G401 (cell line): Measurements from ENCODE around the gene FBXO31. TPM values are rescaled to one million over a fixed set of nuclear protein-coding genes. Genes with fewer than 3 reads are reported as not detected.
"Not testable (repeated sequence)": the region's sequence is repeated elsewhere in the genome, so short reads cannot be mapped to it uniquely, and the experiment has no call there.

Experiments used
- DNase-seq: peaks from one replicate; pipeline ENCODE4 v3.0.0-alpha.2; 2015; ENCODE audit warnings: low spot score
- in situ Hi-C: cut with HindIII; loops from 2 replicates; pipeline ENCODE4 v1.10.0; 2016; ENCODE audit warnings: low sequenced_read_pairs, mixed read lengths
- total RNA-seq: library from RNA; depleted of rRNA; stranded (reverse); fragments of >200 nt; shearing (Covaris generic); gene quantifications from 2 replicates; pipeline ENCODE4 v1.2.3, GENCODE V29; 2014

The FBXO31 gene
- total RNA-seq, 1 experiment from 2014 or later = 11.9 TPM

DNA sequence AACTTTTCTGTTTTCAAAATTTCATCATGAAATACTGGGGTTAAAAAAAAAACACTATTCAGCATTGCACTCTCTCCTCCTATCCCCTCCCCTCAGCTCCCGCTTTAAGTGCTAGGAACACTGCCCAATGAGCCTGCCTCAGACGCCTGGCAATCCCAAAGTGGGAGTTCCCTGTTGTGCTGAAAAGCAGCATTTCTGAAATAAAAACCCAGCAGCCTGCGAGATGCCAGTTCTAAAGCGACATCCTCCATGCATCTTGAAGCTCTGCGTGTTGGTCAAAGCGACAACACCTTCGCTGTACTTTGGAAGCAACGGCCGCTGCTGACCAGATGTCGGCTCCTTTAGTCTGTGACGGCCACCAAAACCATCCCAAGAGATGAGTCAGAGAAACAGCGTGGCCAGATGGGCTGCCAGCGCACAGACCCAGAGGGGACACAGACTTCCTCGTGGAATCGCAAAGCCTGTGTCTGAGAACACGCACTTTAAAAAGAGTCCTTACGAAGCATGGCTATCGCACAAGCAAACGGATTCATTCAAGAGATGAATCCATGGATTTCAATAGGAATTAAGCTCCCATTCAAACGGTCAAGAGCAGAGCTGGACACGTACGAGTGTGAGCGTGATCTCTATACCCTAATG lies 32.8 kb downstream of the FBXO31 start:
- in situ Hi-C loops = no loop called here
- peak; percentile 83 for DNase-seq

DNA sequence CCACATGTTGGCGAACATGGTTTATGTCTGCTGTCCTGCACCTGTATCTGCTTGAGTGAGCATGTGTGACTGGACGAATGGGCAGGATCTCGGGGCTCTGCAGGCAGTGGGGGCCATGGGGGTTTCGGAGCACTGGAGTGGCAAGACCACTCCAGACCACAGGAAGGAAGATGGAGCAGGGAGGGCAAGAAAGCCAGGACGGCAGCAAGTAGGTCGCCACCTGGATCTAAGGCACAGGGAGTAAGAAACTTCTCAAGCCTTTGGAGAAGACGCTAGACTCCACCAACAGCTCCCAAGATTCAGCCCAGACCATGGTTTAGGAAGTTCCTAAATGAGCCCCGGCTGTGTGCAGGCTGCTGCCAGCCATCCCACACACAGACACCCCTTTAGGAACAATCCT lies 33.5 kb downstream of the FBXO31 start:
- DNase-seq = peak; percentile 36
- in situ Hi-C loops = no loop called here

DNA sequence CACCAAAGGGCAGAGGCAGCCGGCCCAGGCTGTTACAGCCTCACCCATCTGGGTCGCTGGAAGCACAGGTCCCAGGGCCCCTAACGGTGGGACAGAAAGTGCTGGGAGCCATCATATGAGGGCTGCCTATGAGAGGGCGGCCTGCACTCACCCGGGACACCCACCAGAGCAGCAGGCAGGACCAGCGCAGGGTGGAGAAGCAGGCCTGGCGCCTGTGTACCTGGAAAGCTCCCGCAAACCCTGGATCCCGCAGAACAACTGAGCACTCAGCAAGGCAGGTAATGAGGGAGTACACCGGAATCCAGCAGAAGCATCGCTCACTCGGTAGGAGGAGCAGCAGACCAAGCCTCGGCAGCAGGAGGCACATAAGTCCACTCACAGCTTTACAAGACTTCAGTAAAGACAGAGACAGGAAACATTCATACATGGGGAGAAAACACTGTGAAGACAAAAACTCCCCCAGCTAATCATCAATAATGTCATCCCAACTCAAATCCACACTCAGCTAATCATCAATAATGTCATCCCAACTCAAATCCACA lies 34.9 kb downstream of the FBXO31 start:
- DNase-seq = peak; percentile 59
- in situ Hi-C loops = no loop called here

DNA sequence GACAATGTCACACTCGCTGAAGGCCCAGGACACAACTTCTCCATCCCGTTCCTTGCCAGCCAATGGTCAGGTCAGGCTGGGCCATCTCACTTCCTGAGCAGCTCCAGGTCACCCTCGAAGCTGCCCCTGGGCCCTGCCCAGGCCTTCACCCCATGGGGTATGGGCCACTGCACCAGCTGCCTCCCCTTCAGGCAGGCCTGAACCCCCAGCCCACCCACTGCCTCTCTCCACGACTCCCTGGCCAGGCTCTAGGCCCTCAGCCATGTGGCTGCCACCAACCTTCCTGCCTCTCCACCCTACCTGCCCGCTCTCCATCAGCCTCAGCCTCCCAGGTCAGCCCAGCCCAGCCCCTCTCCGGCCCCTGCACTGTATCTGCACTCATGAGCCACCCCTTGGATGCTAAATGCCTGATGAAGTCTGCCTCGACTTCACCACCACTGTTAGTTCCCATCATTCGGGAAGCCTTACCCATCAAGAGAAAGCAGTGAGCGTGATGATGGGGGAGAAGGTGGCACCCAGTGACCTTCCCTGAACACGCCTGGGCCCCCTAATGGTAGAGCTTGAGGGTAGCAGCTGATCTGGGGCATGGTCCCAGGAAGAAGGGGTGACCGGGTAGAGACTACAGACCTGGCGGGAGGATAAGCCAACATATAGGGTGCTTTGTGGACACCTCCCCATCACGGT lies 35.5 kb downstream of the FBXO31 start:
- DNase-seq = no peak

DNA sequence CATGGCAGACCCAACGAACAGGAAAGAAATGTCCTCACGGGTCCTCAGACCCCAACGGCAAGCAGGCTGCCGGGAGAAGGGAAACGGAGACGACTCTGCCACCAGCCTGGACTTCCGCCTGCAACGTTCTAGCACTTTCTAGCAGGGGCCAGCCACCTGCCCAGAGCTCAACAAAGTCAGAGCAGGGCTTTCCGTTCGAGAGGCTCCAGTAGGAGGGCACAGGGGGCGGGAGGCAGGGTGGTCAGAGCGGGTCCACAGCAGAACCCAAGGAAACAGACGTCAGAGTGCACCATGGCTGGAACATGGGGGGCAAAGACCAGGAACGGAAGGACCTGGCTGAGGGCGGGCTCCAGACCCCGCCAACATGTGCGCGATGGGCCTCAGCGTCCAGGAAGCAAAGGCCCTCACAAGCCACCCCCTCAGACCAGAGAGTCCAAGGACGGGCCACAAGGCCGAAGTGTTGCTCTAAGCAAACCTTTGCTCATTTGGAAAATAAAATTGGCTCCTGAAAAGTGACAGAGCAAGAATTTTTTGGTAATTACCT lies 37.0 kb downstream of the FBXO31 start:
- in situ Hi-C loops = no loop called here

More for the DNA sequence above, 35.5 kb downstream of the FBXO31 start:
- in situ Hi-C loops = no loop called here

DNA sequence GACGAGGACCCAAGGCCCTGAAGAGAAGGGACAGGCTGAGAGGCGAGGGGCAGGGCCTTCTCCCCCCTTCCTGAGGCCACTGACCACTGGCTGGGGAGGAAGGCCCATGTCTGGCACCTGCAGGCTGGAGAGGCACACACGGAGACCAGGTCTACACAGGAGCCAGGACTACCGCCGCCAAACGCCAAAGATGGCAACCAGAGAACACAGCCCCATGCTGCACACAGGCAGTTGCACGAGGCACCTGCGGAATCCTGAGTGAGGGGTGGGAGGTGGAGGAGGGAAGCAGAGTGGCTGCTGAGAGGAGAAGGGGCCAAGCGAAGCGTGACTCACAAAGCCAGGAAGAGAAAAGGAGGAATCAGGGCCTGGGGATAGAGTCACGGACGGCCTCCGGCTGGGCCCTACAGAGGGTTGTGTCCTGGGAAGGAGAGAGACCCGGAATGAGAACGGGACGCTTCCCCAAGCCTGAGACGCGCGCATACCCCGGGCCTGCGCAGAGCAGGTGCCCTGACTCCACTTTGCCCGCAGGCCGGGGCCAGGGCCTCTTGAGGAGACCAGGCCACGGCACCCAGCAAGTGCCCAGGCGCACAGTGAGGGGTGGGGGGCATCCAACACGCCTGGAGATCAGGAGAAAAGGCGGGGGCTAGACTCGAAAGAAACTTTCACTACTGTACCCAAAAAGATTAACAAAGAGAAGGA lies 37.7 kb downstream of the FBXO31 start:
- in situ Hi-C loops = no loop called here
- DNase-seq = peak; percentile 57

More for the DNA sequence above, 37.0 kb downstream of the FBXO31 start:
- DNase-seq = no peak

DNA sequence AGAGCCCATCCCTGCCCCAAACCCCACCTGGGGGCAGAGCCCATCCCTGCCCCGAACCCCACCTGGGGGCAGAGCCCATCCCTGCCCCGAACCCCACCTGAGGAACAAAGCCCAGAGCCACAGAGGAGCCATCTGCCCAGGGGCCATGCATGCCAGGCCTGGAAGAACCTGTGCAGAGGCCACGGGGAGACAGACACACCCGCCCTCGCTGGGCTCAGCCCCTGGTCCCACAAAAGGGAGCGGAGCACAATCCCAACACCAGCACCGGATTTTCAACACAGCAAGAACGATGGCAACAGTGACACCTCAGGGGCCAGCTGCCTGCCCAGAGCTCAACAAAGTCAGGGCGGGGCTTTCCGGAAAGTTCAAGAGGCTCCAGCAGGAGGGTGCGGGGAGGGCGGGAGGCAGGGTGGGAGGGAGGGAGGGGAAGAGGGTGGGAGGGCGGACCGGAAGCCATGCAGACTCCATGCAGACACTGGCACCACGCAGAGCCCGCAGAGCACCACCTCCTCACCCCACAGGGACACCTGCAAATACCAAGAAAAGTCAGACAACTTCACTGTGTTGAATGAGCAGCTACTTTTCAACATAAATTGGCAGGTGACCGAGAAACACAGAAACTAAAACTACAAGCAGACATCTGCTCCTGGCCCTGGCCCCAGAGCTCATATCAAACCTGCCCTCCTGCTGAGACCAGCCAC lies 38.5 kb downstream of the FBXO31 start:
- peak; percentile 72 for DNase-seq
- in situ Hi-C loops = no loop called here

DNA sequence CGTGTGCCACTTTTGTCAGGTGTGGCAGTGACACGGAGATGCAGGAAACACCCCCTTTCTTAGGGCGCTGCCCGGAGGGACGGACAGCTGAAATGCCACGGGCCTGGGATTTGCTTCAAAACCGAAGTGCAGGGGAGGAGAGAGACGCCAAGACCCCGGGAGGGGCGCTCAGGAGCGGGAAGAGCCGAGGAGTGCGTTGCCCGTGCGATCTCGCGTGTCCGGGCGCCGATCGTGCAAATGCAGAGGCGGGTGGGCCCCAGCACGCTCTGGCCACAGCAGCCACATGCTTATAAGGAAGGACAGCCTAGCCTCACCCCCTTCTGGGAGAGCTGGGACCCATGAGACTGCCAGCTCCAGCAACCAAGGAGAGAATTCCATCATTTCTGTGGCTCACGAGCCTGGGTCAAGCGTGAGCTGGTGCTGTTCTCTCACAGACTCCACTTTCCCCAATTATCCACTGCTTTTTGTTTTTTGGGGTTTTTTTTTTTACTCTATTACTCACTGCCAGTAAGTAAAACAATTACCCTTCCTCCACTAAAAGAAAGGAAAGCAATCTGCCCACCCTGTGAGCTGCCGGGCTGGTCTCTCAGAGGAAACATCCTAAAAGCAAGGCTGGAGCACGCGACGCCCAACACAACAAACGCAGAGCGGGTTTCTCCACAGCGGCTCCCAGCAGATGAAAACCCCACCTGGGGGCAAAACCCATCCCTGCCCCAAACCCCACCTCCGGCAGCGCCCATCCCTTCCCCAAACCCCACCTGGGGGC lies 39.2 kb downstream of the FBXO31 start:
- in situ Hi-C loops = no loop called here
- peak; percentile 45 for DNase-seq

DNA sequence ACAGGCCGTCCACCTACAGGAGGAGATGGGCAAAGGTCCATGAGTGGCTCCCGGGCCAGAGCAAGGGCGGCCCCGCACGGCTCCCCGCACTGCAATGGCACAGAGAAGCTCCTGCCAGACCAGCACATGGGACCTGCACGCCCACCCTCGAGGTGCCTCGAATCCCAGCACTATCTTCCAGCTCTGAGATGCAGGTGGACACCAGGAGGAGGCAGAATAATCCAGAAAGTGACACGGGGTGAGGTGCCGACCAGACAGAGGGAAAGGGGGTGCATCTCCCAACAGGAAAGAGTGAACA lies 39.9 kb downstream of the FBXO31 start:
- in situ Hi-C loops = no loop called here
- DNase-seq = peak; percentile 41

DNA sequence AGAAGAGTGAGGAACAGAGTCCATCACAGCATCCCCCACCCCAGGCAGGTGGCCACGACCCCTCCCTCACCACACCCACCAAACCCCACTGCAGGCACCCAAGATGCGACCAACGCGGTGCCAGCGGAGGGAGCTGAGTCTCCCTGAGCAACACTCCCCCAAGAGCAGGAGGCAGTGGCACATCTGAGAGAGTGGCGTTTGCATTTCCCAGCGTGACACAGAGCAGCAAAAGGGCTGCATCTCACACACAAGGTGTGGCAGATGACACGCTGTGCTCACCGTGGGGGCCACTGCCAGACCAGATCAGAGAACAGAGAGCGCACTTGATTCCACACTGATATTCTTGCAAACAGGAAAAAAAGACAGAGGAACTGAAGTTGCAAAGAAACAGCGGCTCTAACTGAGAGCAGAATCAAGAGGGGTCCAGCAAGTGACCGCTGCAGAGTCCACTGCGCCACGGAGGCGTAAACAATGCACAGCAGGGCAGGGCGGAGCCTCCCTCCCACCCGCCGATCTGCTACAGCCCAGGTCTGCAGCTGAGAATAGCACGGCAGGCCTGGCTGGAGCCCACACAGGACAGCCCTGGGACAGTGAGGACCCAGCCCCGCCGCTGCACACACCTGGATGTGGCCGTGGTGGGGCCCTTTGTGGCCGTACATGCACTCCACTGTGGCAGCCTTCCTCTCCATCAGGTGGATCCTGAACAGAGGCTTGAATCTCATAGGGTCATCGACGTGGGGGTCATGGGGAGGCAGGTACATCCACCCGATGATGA lies 40.4 kb downstream of the FBXO31 start:
- in situ Hi-C loops = no loop called here

DNA sequence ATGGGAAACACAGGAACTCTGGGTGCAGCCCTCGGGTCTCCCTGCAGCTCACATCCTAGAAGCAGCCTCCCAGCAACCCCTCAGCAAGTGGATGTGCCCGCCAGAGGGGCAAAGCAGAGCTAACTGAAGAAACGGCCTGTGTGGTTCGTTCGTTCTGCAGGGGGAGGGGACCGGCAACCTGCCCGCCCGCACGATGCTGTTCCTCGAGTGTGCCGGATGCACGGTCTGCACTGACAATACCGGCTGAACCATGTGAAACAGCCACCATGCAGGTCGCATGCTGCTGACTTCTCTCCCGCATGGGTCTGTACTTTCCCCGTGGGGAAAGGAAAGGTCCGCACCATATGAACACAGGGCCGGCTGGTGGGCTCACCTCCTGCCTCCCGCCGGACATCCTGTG lies 41.1 kb downstream of the FBXO31 start:
- DNase-seq = peak; percentile 60
- in situ Hi-C loops = no loop called here

More for the DNA sequence above, 40.4 kb downstream of the FBXO31 start:
- DNase-seq = peak; percentile 79

DNA sequence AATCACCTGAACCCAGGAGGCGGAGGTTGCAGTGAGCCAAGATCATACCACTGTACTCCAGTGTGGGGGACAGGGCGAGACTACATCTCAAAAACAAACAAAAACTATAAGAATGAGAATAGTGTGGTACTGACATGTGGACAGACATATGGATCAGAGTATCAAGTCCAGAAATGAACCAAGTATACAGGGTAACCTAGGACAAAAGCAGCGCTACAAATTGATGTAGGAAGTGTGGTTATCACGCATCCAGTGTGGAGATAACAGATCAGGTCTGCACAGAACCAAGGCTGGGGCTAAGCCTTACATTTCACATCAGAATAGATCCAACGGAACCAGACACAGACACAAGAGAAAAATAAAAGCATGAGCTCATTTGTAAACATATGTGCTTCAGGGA lies 43.4 kb downstream of the FBXO31 start:
- peak; percentile 64 for DNase-seq
- in situ Hi-C loops = no loop called here

DNA sequence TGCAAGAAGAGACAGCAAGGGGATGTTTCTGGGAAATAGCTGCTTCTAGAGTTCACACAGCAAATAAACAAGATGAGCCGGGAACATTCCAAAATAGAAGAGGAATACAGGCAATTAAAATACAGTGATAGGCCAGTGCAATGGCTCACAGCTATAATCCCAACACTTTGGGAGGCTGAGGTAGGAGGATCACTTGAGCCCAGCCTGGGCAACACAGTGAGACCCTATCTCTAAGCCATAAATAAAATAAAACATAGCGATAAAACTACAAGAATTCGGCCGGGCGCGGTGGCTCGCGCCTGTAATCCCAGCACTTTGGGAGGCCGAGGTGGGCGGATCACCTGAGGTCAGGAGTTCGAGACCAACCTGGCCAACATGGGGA lies 43.9 kb downstream of the FBXO31 start:
- in situ Hi-C loops, DNase-seq: not testable (repeated sequence)

DNA sequence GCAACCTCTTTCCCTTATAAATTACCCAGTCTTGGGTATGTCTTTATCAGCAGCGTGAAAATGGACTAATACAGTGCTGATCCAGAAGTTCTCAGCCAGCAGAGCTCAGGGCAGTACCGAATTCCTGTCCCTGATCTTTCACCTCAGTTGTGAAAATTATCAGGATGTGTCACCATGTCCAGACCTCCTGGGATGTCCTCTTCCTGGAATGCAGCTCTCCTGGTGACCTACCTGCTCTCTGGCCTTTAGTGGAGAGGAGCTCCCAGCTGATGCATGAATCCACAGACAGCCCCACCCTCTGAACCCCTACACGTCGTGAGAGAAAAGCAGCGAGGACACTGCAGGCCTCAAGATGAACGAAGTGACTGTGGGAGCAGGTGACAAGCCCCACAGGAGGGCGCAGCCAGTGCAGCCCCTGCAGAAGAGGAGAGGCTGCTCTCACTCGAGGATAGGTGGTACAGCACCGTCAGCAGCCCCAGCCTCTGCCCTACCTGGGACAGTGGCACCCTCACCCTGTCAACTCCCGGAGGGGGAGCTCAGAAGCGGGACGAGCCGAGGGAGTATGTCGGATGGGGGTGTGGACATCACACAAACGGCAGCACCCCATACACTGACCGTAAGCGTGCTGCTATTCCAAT lies 44.4 kb downstream of the FBXO31 start:
- DNase-seq = no peak
- in situ Hi-C loops = no loop called here

DNA sequence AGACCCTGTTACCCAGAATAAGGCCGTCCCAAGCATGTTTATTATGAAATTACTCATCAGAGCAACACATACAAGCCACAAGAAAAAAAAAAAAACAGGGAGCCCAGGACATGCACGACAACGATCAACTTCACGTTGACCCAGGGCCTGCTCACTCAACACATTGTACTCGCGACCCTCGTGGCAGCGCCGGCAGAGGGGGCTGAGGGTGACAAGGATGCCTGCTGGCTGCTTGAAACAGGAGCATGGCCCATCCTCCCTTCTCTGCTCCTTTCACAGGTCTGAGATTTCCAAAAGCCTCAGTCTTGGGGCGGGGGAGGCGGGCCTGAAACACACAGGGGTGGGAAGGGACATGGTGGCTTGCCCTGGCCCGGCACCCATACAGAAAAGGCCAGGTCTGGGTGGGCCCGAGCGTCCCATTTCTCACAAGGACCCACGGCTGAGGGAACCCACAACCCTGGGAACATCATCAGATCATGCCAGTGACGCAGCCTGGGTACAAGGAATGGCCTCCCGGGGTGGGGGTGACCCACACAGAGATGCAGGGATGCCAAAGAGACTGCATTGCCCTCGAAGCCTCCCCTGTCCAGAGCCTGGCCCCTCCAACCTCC lies 45.3 kb downstream of the FBXO31 start:
- no peak for DNase-seq
- in situ Hi-C loops = no loop called here

DNA sequence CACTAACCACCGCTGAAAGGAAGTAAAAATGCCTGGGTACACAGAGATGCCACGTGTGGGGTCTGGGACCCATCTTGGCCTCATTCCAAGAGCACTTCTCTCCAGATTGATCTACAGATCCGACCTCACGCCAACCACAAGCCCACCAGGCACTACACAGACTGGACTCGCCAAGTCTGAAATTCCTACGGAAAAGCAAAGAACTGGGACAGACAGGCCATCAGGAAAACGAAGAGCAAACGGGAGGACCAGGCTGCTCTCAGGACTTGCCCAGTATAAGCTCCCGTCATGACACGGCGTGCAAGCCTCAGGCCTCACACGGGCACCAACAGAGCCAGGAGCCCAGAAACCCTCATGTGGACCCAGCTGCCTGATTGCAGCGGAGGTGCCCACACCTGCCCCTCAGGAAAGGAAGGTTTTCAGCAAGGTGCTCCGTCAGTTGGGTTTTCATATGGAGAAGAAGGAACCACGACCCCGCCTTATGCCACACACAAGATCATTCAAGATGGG lies 46.3 kb downstream of the FBXO31 start:
- peak; percentile 81 for DNase-seq
- in situ Hi-C loops = no loop called here
